HG03432 (cell line): ENCODE data around the gene BMF.
"Not testable (repeated sequence)": the region's sequence is repeated elsewhere in the genome, so short reads cannot be mapped to it uniquely, and the experiment has no call there.

ENCODE experiments used
- ATAC-seq: cut with Tn5 transposase; IDR thresholded peaks from one replicate; pipeline ENCODE4 v1.9.1; 2021; ENCODE audit warnings: mild to moderate bottlenecking, moderate library complexity; ENCODE audit not compliant: unreplicated experiment

BMF gene, protein sequence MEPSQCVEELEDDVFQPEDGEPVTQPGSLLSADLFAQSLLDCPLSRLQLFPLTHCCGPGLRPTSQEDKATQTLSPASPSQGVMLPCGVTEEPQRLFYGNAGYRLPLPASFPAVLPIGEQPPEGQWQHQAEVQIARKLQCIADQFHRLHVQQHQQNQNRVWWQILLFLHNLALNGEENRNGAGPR

DNA sequence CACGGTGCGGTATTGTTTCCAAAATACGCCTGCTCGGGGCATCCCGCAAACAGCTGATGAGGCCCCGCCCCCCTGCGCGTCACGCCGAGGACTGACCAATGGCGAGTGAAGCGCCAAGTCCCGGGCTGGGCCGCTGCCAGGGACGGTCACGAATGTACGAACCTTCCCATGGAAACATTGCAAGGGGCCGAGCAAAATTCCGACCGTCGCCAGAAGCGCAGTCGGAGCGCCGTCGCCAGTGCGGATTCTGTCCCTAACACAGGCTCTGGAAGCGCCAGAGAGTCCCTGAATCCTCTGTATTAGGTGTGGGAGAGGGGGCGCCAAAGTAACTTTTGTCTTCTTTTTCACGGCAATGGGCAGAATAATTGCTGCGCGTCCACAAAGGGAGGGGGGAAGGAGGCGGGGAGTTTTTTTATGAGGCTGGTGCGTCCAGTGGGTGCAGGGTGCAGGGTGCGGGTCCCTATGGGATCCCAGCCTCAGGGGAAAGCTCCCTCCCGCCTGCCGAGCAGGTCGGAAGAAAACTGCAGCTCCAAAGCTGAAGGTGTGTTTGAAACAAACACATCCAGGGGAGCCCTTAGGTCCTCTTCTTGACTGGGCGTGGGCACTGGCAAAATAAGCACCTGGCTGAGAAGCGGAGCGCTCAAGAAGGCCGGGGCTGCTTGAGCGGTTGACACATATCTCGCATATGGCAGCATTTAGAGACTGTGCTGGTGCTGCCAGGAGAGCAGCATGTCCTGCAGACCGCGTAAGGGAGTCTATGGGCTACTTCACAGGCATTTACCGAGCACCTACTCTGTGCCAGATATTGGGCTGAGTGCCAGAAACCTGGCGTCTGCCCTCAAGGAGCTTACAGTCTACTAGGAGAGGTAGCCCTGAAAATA lies at the start of gene BMF:
BMF (minus strand) TSS at position 25 of the 881 bp plus-strand sequence. CDS start 2,793 bp downstream, outside the sequence.
- ATAC-seq: peak; percentile 69

DNA sequence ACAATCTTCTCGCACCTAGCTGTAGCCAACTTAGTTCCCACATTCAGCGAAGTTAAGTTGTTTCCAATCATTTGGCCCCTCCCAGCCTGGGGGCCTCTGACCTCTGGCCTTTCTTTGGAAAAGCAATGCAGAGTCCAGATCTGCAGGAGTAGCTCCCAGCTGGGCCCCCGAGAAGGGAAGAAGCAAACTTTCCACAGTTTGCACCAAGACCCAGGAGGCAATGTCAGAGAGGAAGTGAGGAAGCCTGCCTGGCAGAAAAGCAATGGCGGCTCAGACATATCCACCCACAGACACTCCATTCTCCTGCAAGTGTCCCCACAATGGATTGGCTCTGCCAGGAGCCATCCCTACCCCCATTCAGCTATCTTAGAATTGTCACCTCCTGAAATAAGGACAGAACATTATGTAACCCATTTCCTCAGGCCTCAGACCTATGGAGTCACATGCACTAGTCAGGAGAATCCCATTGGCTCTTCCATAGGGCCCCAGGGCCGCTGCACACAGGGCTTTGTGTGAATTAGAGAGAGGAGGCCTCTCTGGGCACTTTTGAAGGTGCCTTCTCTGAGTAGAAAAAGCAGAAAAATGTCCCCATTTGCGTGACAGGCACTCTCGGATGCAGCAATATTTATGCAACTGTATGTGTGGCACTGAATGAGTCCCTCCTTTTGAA lies 49.2 kb upstream of the BMF start:
- no peak for ATAC-seq

GRCh38 chr15:40155270-40155910 lies 46.7 kb upstream of the BMF start:
- ATAC-seq: no peak

GRCh38 chr15:40154821-40155220 lies 46.1 kb upstream of the BMF start:
- ATAC-seq: not testable (repeated sequence)

DNA sequence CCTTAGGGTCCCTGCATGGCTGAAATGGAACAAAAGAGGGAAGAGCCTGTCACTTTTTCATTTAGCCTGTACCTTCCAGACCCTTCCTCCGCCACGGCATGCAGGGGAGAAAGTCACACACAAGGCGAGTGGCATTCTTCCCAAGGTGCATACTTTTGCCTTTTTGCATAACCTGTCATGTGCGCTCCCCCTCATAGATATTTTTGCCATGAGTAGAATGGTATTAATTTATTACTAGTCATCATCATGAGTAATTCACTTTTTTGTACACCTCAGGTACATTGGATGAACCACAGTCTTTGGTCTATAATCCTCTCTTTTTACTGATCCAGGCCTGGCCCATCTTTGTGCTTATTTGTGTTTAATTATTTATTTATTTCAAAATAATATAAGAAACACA lies 43.3 kb upstream of the BMF start:
- no peak for ATAC-seq

GRCh38 chr15:40151499-40151898 lies 42.8 kb upstream of the BMF start:
- no peak for ATAC-seq

- ATAC-seq: no peak
Measured at GRCh38 chr15:40150163-40150925, 41.7 kb upstream of the BMF start.

GRCh38 chr15:40149339-40149738 lies 40.7 kb upstream of the BMF start:
- ATAC-seq: no peak

DNA sequence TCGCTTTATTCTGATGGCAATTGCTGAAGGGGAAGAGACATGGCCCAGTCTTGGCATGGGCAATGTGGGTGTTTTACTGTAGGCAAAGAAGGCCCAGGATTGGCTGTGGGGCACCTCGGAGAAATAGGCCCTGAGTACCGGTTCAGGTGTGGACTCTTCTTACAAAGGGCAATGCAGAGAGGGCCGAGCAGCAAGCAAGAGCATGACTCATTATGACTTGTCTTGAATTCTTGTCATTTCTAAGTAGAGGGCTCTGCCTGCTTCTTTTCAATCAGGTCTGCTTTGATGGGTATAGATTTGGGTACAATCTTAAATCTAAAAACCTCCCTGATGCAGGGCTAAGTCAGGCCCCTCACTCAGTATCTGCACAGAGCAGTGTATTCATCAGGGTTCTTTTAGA lies 37.4 kb upstream of the BMF start:
- no peak for ATAC-seq

GRCh38 chr15:40142428-40142827 lies 33.7 kb upstream of the BMF start:
- no peak for ATAC-seq

DNA sequence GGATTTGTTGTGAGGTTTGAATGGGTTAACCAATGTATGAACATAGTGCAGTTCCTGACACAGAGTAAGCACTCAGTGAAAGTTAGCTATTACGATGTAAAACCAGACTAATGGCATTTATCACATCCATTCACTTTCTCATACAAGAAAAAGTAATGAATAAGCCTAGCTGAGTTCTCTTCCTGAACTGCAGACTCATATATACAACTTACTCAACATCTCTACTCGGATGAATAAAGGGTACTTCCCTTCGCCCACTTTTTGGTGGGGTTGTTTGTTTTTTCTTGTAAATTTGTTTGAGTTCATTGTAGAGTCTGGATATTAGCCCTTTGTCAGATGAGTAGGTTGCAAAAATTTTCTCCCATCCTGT lies 29.5 kb upstream of the BMF start:
- ATAC-seq: not testable (repeated sequence)

DNA sequence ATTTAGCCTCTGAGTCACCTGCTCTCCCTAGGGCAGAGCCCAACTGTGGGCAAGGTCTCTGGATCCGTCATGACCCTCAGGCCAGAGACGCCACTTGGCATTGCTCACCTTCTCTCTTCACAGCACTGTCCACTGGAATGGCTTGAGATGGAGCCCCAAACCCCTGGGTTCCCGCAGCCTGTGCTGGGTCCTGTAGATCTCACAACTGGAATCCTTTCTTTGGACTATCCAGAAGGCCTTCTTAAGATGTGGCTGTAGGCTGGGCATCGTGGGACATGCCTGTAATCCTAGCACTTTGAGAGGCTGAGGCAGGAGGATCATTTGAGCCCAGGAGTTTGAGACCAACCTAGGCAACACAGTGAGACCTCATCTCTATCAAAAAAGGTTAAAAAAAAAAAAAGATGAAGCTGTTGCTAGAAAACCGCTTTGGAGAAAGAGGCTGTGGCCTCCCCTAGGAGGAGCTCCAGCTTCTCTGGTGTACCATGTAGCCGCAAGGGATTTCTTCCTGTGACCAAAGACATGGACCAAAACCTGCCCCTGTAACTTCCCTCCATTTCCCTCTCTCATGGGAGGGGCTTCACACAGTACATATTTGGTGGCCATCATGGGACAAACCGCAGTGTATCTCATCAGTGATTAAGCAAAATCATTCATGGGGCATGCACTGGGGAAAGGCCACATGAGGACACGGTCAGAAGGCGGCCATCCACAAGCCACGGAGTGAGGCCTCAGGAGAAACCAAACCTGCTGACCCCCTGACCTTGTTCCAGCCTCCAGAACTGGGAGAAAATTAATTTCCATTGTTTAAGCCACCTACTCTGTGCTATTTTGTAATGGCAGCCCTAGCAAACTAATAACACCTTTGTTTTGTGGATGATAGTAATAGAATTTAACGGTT lies 28.9 kb upstream of the BMF start:
- ATAC-seq: no peak

DNA sequence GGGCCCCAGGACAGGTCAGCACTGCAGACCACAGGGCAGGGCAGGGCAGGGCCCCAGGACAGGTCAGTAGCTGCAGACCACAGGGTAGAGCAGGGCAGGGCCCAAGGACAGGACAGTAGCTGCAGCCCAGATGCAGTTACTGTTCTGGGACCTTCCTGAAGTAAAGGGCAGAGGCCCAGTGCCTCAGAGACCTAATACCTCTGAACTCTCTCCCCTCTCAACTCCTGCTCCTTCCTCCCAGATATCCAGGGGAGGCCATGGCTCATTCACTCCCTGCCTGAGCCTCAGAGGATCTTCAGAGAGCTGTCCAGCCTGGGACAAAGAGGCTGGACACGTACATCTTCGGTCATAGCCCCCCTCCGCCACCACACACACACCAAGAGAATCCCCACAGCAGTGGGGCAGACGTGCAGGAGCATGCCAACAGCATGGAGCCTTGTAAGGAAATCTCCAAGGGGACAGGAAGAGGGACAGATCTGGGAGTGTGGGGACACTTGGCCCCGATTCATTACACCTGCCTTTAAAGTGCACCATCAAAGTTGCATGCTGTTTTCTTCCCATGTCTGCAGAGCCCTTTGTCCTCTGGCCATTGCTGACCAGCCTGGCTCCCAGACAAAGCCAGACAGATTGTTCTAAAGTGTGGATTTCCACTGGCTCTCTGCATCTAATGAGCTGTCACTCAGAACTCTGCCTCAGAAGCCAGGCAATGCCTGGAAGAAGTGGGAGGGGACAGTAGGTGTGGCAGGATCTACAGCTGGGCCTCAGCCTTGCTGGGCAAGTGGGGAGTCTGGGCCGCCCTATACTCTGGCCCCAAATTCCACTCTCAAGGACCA lies 28.0 kb upstream of the BMF start:
- no peak for ATAC-seq

DNA sequence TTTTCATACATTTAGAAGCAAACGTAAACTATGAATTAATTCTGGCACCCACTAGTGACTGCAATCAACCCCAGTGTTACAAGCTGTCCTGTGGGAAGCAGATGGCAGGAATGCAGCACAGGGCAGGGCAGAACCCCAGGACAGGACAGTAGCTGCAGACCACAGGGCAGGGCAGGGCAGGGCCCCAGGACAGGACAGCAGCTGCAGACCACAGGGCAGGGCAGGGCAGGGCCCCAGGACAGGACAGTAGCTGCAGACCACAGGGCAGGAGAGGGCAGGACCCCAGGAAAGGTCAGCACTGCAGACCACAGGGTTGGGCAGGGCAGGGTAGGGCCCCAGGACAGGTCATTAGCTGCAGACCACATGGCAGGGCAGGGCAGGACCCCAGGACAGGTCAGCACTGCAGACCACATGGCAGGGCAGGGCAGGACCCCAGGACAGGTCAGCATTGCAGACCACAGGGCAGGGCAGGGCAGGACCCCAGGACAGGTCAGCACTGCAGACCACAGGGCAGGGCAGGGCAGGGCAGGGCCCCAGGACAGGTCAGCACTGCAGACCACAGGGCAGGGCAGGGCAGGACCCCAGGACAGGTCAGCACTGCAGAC lies 27.3 kb upstream of the BMF start:
- ATAC-seq: not testable (repeated sequence)

DNA sequence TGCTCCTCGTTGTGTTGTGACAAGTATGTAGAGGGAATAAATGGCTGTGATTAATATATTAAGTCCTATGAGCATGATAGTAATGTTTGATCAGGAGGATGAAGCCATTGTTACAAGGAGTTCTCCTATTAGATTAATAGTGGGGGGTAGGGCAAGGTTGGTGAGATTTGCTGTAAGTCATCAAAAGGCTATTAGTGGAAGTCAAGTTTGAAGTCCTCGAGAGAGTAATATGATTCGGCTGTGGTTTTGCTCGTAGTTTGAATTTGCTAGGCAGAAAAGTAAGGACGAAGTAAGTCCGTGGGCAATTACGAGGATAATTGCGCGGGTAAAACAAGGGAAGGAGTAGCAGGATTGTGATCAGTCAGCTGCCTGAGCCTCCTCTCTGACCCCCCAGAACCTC lies 26.2 kb upstream of the BMF start:
- ATAC-seq: no peak

- ATAC-seq: no peak
Measured at GRCh38 chr15:40133544-40133943, 24.9 kb upstream of the BMF start.

DNA sequence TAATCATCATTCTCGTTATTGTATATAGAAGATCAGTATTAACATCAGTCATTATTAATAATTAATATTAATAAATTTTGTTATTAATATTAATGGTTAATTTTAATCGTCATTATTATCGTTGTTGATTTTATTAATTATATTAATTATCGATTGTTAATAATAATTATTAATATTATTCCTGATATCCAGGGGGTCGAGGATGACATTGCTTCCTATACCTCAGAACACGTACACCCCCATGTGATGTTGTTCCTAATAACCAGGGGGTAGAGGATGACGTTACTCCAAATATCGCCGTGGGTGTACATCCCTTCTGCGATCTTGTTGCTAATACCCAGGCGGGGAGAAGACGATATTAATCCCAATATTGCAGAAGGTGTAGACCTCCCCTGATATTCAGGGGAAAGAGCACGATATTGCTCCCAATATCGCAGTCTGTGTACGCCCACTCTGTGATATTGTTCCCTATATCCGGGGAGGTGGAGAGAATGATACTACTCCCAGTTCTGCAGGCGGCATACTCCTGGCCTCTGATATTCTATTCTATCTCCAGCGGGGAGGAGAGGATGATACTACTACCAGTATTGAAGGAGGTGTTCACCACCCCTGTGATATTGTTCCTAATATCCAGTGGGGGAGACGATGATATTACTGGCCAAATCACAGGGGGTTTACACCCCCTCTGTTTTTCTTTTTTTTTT lies 22.3 kb upstream of the BMF start:
- no peak for ATAC-seq

DNA sequence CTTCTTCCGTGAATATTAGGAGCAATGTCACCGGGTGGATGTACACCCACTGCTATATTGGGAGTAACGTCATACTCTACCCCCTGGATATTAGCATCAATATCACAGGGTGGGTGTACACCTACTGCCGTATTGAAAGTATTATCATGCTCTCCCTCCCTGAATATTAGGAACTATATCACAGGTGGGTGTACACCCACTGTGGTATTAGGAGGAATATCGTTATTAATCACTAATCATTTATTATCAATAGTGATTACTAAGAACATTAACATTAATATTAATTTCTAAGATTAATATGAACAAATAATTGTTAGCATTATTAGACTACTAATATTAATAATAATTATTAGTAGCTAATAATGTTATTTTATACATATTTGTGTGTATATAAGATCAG lies 21.4 kb upstream of the BMF start:
- no peak for ATAC-seq
